C4-2B (cell line): ENCODE measurements around the gene FECH.

Experiments
- H3K27ac ChIP-seq: fragments of 450-650 bp; 2 replicates; pipeline ENCODE4 v1.5.1; 2017
- ZFX ChIP-seq: fragments of 450-650 bp; IDR thresholded peaks from 2 replicates; pipeline ENCODE4 v1.6.1; 2017
- TF ChIP-seq, protein P1 (sequence below): fragments of 450-650 bp; conservative IDR thresholded peaks from 2 replicates; pipeline ENCODE4 v1.5.1; 2017; ENCODE audit warnings: mild to moderate bottlenecking

Gene FECH

DNA sequence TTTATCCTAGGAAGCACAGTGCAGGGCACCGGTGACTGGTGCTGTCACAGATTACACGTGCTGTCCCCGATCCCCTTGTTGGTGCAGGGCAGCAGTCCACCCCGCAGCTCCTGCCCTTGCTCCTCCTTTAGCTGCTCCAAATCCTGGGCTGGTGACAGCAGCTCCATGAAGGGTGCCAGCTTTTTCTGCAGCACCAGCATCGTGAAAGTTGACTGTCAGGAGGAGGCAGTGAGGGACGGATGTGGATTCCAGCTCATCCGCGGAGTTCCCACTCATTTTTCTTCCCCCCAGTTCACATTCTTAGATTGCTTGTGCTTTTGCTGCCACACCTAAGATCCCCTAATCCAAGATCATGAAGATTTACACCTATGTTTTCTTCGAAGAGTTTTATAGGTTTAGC, 83.9 kb downstream of the FECH start:
- TF ChIP-seq, protein P1, sequence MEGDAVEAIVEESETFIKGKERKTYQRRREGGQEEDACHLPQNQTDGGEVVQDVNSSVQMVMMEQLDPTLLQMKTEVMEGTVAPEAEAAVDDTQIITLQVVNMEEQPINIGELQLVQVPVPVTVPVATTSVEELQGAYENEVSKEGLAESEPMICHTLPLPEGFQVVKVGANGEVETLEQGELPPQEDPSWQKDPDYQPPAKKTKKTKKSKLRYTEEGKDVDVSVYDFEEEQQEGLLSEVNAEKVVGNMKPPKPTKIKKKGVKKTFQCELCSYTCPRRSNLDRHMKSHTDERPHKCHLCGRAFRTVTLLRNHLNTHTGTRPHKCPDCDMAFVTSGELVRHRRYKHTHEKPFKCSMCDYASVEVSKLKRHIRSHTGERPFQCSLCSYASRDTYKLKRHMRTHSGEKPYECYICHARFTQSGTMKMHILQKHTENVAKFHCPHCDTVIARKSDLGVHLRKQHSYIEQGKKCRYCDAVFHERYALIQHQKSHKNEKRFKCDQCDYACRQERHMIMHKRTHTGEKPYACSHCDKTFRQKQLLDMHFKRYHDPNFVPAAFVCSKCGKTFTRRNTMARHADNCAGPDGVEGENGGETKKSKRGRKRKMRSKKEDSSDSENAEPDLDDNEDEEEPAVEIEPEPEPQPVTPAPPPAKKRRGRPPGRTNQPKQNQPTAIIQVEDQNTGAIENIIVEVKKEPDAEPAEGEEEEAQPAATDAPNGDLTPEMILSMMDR: no peak
- no peak for TF ChIP-seq ZFX
- no peak overlapping the region for H3K27ac ChIP-seq

DNA sequence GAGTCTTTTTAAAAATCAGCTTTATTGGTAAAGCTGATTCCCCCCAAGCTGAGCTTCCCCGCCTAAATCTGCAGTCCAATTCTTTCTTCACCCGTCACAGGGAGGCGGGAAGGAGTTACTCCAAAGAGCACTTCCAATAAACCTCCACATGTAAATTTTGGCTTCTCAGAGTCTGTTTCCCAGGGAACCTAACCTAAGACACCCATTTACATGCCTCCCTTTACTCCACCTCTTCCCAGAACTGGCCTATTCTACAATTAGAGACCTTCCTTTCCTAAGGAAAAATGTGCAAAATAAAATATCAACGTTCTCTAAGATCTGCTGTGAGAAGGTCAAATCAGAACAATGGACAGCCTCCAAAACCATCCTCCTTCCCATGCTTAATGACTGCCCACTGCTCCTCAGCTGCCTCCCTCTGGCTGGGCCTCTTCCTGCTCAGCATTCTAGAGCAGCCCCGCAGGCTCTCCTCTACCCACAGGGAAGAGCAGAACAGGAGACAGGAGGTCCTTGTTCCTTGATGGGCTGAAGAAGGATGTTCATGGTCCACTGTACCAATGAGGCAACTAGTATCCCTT, 87.7 kb downstream of the FECH start:
- TF ChIP-seq ZFX: no peak
- TF ChIP-seq, protein P1: no peak
- no peak overlapping the region for H3K27ac ChIP-seq
